ENCODE results near the gene HPS3.
"Not testable (repeated sequence)": the region's sequence is repeated elsewhere in the genome, so short reads cannot be mapped to it uniquely, and the experiment has no call there.

Gene HPS3

GRCh38 chr3:149195221-149195620 lies 65.8 kb downstream of the HPS3 start:
- POLR2A ChIA-PET = interaction anchor here (0.7 kb wide), 1 partner anchor 11 kb away, joined by 6 read pairs; no protein-coding TSS in a partner anchor
- TF ChIP-seq ZNF837 (tag by site-specific recombination; IDR thresholded peaks at IDR 0.05) = no peak
- TF ChIP-seq ZNF354C (tag by site-specific recombination; IDR thresholded peaks at IDR 0.05; ENCODE audit: borderline replicate concordance, low read depth) = no peak
- TF ChIP-seq ZNF112 (tag by site-specific recombination; IDR thresholded peaks at IDR 0.05) = no peak
- no peak for TF ChIP-seq ZBTB11 (tag by site-specific recombination; conservative IDR thresholded peaks at IDR 0.05; ENCODE audit: low read depth)
- no peak for TF ChIP-seq PRDM1 (tag by site-specific recombination; IDR thresholded peaks at IDR 0.05)
- no peak for TF ChIP-seq ZNF302 (tag by site-specific recombination; IDR thresholded peaks at IDR 0.05; ENCODE audit: low read depth)
- TF ChIP-seq SETDB1 (IDR thresholded peaks at IDR 0.05; ENCODE audit: insufficient read length, low read length) = no peak
- no peak for TF ChIP-seq FEZF1 (tag by site-specific recombination; IDR thresholded peaks at IDR 0.05)
- TF ChIP-seq ZSCAN30 (tag by site-specific recombination; IDR thresholded peaks at IDR 0.05) = no peak
- no peak for TF ChIP-seq ZBTB49 (tag by site-specific recombination; IDR thresholded peaks at IDR 0.05; ENCODE audit: low read depth)
- CTCF ChIA-PET = no interaction called here
- Histone ChIP-seq H3K27ac (ENCODE audit: extremely low read depth, low read depth, low read length) (no peak overlapping the region), H3K4me1 (ENCODE audit: control insufficient read depth, insufficient read depth, low read length) (peaks cover 5% of the 10 kb centered on the region), H3K36me3 (ENCODE audit: control insufficient read depth in 2 of 2, insufficient read depth in 1 of 2, low read length in 2 of 2) (no peaks in the 10 kb centered on the region), H3K9me3 (ENCODE audit: control insufficient read depth, insufficient read depth, low read depth, low read length) (no peaks in the 10 kb centered on the region), H3K4me3 (ENCODE audit: low read depth, low read length) (no peak overlapping the region)

GRCh38 chr3:149196805-149197592 lies 67.6 kb downstream of the HPS3 start:
- CTCF ChIA-PET; H3K4me1 ChIP-seq (ENCODE audit: control insufficient read depth, insufficient read depth, low read length); H3K27ac ChIP-seq (ENCODE audit: extremely low read depth, low read depth, low read length); POLR2A ChIA-PET; H3K9me3 ChIP-seq (ENCODE audit: control insufficient read depth, insufficient read depth, low read depth, low read length); H3K4me3 ChIP-seq (ENCODE audit: low read depth, low read length); H3K36me3 ChIP-seq (ENCODE audit: control insufficient read depth in 2 of 2, insufficient read depth in 1 of 2, low read length in 2 of 2): not testable (repeated sequence)

- Histone ChIP-seq H3K4me1 (ENCODE audit: control insufficient read depth, insufficient read depth, low read length) (peaks cover 5% of the 10 kb centered on the region), H3K27ac (ENCODE audit: extremely low read depth, low read depth, low read length) (no peak overlapping the region), H3K4me3 (ENCODE audit: low read depth, low read length) (no peak overlapping the region), H3K36me3 (ENCODE audit: control insufficient read depth in 2 of 2, insufficient read depth in 1 of 2, low read length in 2 of 2) (no peaks in the 10 kb centered on the region), H3K9me3 (ENCODE audit: control insufficient read depth, insufficient read depth, low read depth, low read length) (no peaks in the 10 kb centered on the region)
- TF ChIP-seq ZIC2 (tag by site-specific recombination; IDR thresholded peaks at IDR 0.05) (peak; percentile 57), ZNF596 (tag by site-specific recombination; IDR thresholded peaks at IDR 0.05) (no peak)
- ChIA-PET CTCF (interaction anchor here (0.6 kb wide), 1 partner anchor 39 kb away, joined by 3 read pairs; no protein-coding TSS in a partner anchor), POLR2A (no interaction called here)
Measured at GRCh38 chr3:149197669-149198068, 68.2 kb downstream of the HPS3 start.

- no peak overlapping the region for H3K27ac ChIP-seq (ENCODE audit: extremely low read depth, low read depth, low read length)
- H3K9me3 ChIP-seq (ENCODE audit: control insufficient read depth, insufficient read depth, low read depth, low read length) = no peaks in the 10 kb centered on the region
- ChIA-PET CTCF (no interaction called here), POLR2A (no interaction called here)
- no peak overlapping the region for H3K4me3 ChIP-seq (ENCODE audit: low read depth, low read length)
- peaks cover 5% of the 10 kb centered on the region for H3K4me1 ChIP-seq (ENCODE audit: control insufficient read depth, insufficient read depth, low read length)
- H3K36me3 ChIP-seq (ENCODE audit: control insufficient read depth in 2 of 2, insufficient read depth in 1 of 2, low read length in 2 of 2) = no peaks in the 10 kb centered on the region
- TF ChIP-seq PRDM10 (tag by site-specific recombination; IDR thresholded peaks at IDR 0.05) (peak; percentile 62), OSR2 (tag by site-specific recombination; IDR thresholded peaks at IDR 0.05) (no peak)
Measured at GRCh38 chr3:149198611-149199010, 69.2 kb downstream of the HPS3 start.
